ENCODE data around the gene PLXNC1. TPM values are rescaled to one million over a fixed set of nuclear protein-coding genes. Genes with fewer than 3 reads are reported as not detected.

PLXNC1 gene
- polyA plus RNA-seq, 1 donor (not counting 4 experiments of a cell fraction or from before 2014, with no cell fraction given) = 0.17 TPM

- DNase-seq (ENCODE audit: low read depth, low spot score) (no peak), FAIRE-seq (no peak)
- Histone ChIP-seq H3K27me3 (ENCODE audit: control insufficient read depth, extremely low read depth, insufficient read depth, low read length) (peaks cover 5% of the 10 kb centered on the region), H3K9ac (ENCODE audit: control insufficient read depth, extremely low read depth, insufficient read depth, low read length) (no peak overlapping the region), H4K20me1 (ENCODE audit: control insufficient read depth, extremely low read depth, insufficient read depth, low read length) (no peaks in the 10 kb centered on the region), H3K9me1 (ENCODE audit: control insufficient read depth, extremely low read depth, insufficient read depth, low read length) (no peaks in the 10 kb centered on the region), H3K4me1 (ENCODE audit: control insufficient read depth, extremely low read depth, insufficient read depth, low read length) (no peaks in the 10 kb centered on the region), H3K4me2 (ENCODE audit: control insufficient read depth, extremely low read depth, insufficient read depth, low read depth, low read length) (no peak overlapping the region), H3K9me3 (ENCODE audit: control insufficient read depth, low read depth, low read length) (no peaks in the 10 kb centered on the region), H2AFZ (ENCODE audit: control insufficient read depth, low read length) (no peak overlapping the region), H3K79me2 (ENCODE audit: control insufficient read depth, insufficient read depth, low read length) (no peaks in the 10 kb centered on the region), H3K36me3 (ENCODE audit: control insufficient read depth in 2 of 2, extremely low read depth in 1 of 2, insufficient read depth in 2 of 2, low read length in 2 of 2) (no peaks in the 10 kb centered on the region), H3K27ac (ENCODE audit: control insufficient read depth, insufficient read depth, low read length) (no peak overlapping the region), H3K4me3 (ENCODE audit: control insufficient read depth in 2 of 3, extremely low read depth in 1 of 3, insufficient read depth in 2 of 3, low read depth in 1 of 3, low read length in 3 of 3) (no peak overlapping the region)
- dilution Hi-C loops (cut with MboI; ENCODE audit: extremely low pct_ligation_motif_present, low sequenced_read_pairs) = no loop called here
- no peak for TF ChIP-seq EZH2 (IDR thresholded peaks at IDR 0.05; ENCODE audit: low read length)
- TF ChIP-seq CTCF (optimal IDR thresholded peaks at IDR 0.05 in 1 of 3, IDR thresholded peaks at IDR 0.05 in 1 of 3, conservative IDR thresholded peaks at IDR 0.05 in 1 of 3; ENCODE audit: extremely low read depth in 1 of 3, insufficient read depth in 2 of 3, low read length in 3 of 3) = no peak
These were observed 20.9 kb upstream of the PLXNC1 start for GRCh38 chr12:94127239-94128131.

GRCh38 chr12:94128280-94128679, 20.1 kb upstream of the PLXNC1 start:
- no peak for FAIRE-seq
- peaks cover 5% of the 10 kb centered on the region for H3K27me3 ChIP-seq (ENCODE audit: control insufficient read depth, extremely low read depth, insufficient read depth, low read length)

More at GRCh38 chr12:94128280-94128679, 20.1 kb upstream of the PLXNC1 start:
- Histone ChIP-seq H3K4me2 (ENCODE audit: control insufficient read depth, extremely low read depth, insufficient read depth, low read depth, low read length) (no peak overlapping the region), H3K4me1 (ENCODE audit: control insufficient read depth, extremely low read depth, insufficient read depth, low read length) (no peaks in the 10 kb centered on the region), H3K27ac (ENCODE audit: control insufficient read depth, insufficient read depth, low read length) (no peak overlapping the region), H3K79me2 (ENCODE audit: control insufficient read depth, insufficient read depth, low read length) (no peaks in the 10 kb centered on the region), H2AFZ (ENCODE audit: control insufficient read depth, low read length) (no peak overlapping the region), H3K9ac (ENCODE audit: control insufficient read depth, extremely low read depth, insufficient read depth, low read length) (no peak overlapping the region), H4K20me1 (ENCODE audit: control insufficient read depth, extremely low read depth, insufficient read depth, low read length) (no peaks in the 10 kb centered on the region), H3K9me3 (ENCODE audit: control insufficient read depth, low read depth, low read length) (no peaks in the 10 kb centered on the region), H3K9me1 (ENCODE audit: control insufficient read depth, extremely low read depth, insufficient read depth, low read length) (no peaks in the 10 kb centered on the region), H3K4me3 (ENCODE audit: control insufficient read depth in 2 of 3, extremely low read depth in 1 of 3, insufficient read depth in 2 of 3, low read depth in 1 of 3, low read length in 3 of 3) (no peak overlapping the region), H3K36me3 (ENCODE audit: control insufficient read depth in 2 of 2, extremely low read depth in 1 of 2, insufficient read depth in 2 of 2, low read length in 2 of 2) (no peaks in the 10 kb centered on the region)
- TF ChIP-seq CTCF (optimal IDR thresholded peaks at IDR 0.05 in 1 of 3, IDR thresholded peaks at IDR 0.05 in 1 of 3, conservative IDR thresholded peaks at IDR 0.05 in 1 of 3; ENCODE audit: extremely low read depth in 1 of 3, insufficient read depth in 2 of 3, low read length in 3 of 3) = no peak
- no peak for TF ChIP-seq EZH2 (IDR thresholded peaks at IDR 0.05; ENCODE audit: low read length)
- dilution Hi-C loops (cut with MboI; ENCODE audit: extremely low pct_ligation_motif_present, low sequenced_read_pairs) = no loop called here
- DNase-seq (ENCODE audit: low read depth, low spot score) = no peak
